Esophagus squamous epithelium (tissue), 5 donors: ENCODE measurements around the gene ST3GAL3. TPM values are rescaled to one million over a fixed set of nuclear protein-coding genes. Genes with fewer than 3 reads are reported as not detected.
A peak's percentile ranks its signal among the peaks of the same experiment; 100 is the strongest.

Experiments used
- DNase-seq: peaks from one replicate; lab custom pipeline; 2025; lab: John Stamatoyannopoulos, UW
- H3K27ac ChIP-seq, 4 donors: fragments of 200-600 bp; sonication (generic); one replicate each; pipeline ENCODE4 v1.5.1; 2016 to 2019; ENCODE audit warnings: mild to moderate bottlenecking in 1 of 4
- H3K27me3 ChIP-seq, 4 donors: fragments of 200-600 bp; sonication (generic); 1 replicate in 3 of 4; 2 replicates in 1 of 4; pipeline versions ENCODE4 v1.5.1 to v1.6.0; 2017 to 2021; ENCODE audit warnings: antibody characterized with exemption in 1 of 4
- H3K36me3 ChIP-seq, 3 donors: fragments of 200-600 bp; sonication (generic); one replicate each; pipeline ENCODE4 v1.5.1; 2016 to 2019
- H3K4me1 ChIP-seq, 3 donors: fragments of 200-600 bp; sonication (generic); one replicate each; pipeline ENCODE4 v1.5.1; 2017 to 2019
- H3K4me3 ChIP-seq, 4 donors: fragments of 200-600 bp; sonication (generic); 1 replicate in 3 of 4; 2 replicates in 1 of 4; pipeline ENCODE4 v1.5.1; 2016 to 2019; ENCODE audit warnings: mild to moderate bottlenecking in 2 of 4, moderate library complexity in 1 of 4
- H3K9me3 ChIP-seq, 3 donors: fragments of 200-600 bp; sonication (generic); one replicate each; pipeline ENCODE4 v1.5.1; 2016 to 2019
- CTCF ChIP-seq, 6 experiments: fragments of 450-650 bp in 4 of 6; fragments of 200-600 bp in 2 of 6; sonication (generic) in 2 of 6; IDR thresholded peaks; one replicate each; pipeline ENCODE4 v1.5.1; 2016 to 2019; ENCODE audit warnings: antibody characterized with exemption in 6 of 6, mild to moderate bottlenecking in 4 of 6, moderate library complexity in 4 of 6
- POLR2A ChIP-seq, 4 donors: fragments of 450-650 bp; IDR thresholded peaks; one replicate each; pipeline ENCODE4 v1.6.1; 2017; ENCODE audit warnings: antibody characterized with exemption in 4 of 4, mild to moderate bottlenecking in 4 of 4, moderate library complexity in 3 of 4
- WGBS, 2 donors: methylation state at CpG; one replicate each; pipeline ENCODE4 v1.1.5; 2018; 5-methylcytosine and 5-hydroxymethylcytosine counted together
- intact Hi-C: fragments of 100-400 bp; cut with DNase I; formaldehyde crosslinking; loops from one replicate; pipeline ENCODE4 v1.15.0; 2022
- total RNA-seq, 4 donors: library from RNA; depleted of rRNA; stranded (reverse); fragments of >200 nt; gene quantifications; one replicate each; pipeline ENCODE4 v1.1.0, GENCODE V29; 2016
- donor health status: DM: yes; HTN: yes; CAD: no.

Gene ST3GAL3
- total RNA-seq, 4 donors from 2014 or later: 2.8 to 10.7 (median 7.1) TPM

- H3K36me3 ChIP-seq: peaks cover 0 to 20% (median 0%) of the 10 kb centered on the region in 3 donors
- no peak for TF ChIP-seq POLR2A (IDR thresholded peaks at IDR 0.05)
- TF ChIP-seq CTCF (IDR thresholded peaks at IDR 0.05): no peak
- peaks cover 6 to 10% (median 8%) of the 10 kb centered on the region in 3 donors for H3K4me1 ChIP-seq
- no peaks in the 10 kb centered on the region for H3K27me3 ChIP-seq
- H3K4me3 ChIP-seq: no peak overlapping the region
- intact Hi-C loops: no loop called here
- DNase-seq: no peak
- WGBS, 2 donors: 74 to 91% methylated on average over 4 to 5 of the region's 5 CpGs
- peaks cover 0 to 7% (median 0%) of the 10 kb centered on the region in 3 donors for H3K9me3 ChIP-seq
- peak overlapping the region in 1 of 4 donors; percentile 22 for H3K27ac ChIP-seq
These were observed 114.1 kb downstream of the ST3GAL3 start for GRCh38 chr1:43821471-43821870.

GRCh38 chr1:43822040-43822690 is 114.8 kb downstream of the ST3GAL3 start:
- Histone ChIP-seq H3K4me3 (no peak overlapping the region), H3K9me3 (peaks cover 0 to 7% (median 0%) of the 10 kb centered on the region in 3 donors), H3K4me1 (peaks cover 6 to 10% (median 8%) of the 10 kb centered on the region in 3 donors), H3K36me3 (peaks cover 0 to 15% (median 0%) of the 10 kb centered on the region in 3 donors), H3K27ac (peak overlapping the region in 3 of 4 donors; percentile 4 to 46 (median 4)), H3K27me3 (no peaks in the 10 kb centered on the region)
- WGBS, 2 donors: 22 to 24% methylated on average over 3 of the region's 3 CpGs
- DNase-seq: no peak
- intact Hi-C loops: no loop called here
- TF ChIP-seq POLR2A (IDR thresholded peaks at IDR 0.05) (no peak), CTCF (IDR thresholded peaks at IDR 0.05) (no peak)

GRCh38 chr1:43824795-43825194 is 117.5 kb downstream of the ST3GAL3 start:
- intact Hi-C loops: no loop called here
- TF ChIP-seq CTCF (IDR thresholded peaks at IDR 0.05) (no peak), POLR2A (IDR thresholded peaks at IDR 0.05) (no peak)
- Histone ChIP-seq H3K27ac (no peak overlapping the region), H3K27me3 (no peaks in the 10 kb centered on the region), H3K36me3 (no peaks in the 10 kb centered on the region), H3K9me3 (no peaks in the 10 kb centered on the region), H3K4me3 (no peak overlapping the region), H3K4me1 (peaks cover 6 to 10% (median 8%) of the 10 kb centered on the region in 3 donors)
- WGBS, 2 donors: 86 to 100% methylated on average over 1 of the region's 1 CpG
- DNase-seq: no peak

GRCh38 chr1:43828574-43828973 is 121.2 kb downstream of the ST3GAL3 start:
- H3K4me1 ChIP-seq: peaks cover under 1 to 5% (median 5%) of the 10 kb centered on the region in 3 donors
- WGBS, 2 donors: 81 to 96% methylated on average over 1 of the region's 1 CpG
- no peaks in the 10 kb centered on the region for H3K36me3 ChIP-seq

More at GRCh38 chr1:43828574-43828973, 121.2 kb downstream of the ST3GAL3 start:
- TF ChIP-seq CTCF (IDR thresholded peaks at IDR 0.05): no peak
- no peak for TF ChIP-seq POLR2A (IDR thresholded peaks at IDR 0.05)
- H3K27me3 ChIP-seq: no peaks in the 10 kb centered on the region
- no peak overlapping the region for H3K4me3 ChIP-seq
- intact Hi-C loops: no loop called here
- H3K27ac ChIP-seq: no peak overlapping the region
- DNase-seq: no peak
- H3K9me3 ChIP-seq: no peaks in the 10 kb centered on the region
